Activated naive CD4-positive, alpha-beta T cell treated with anti-CD3 and anti-CD28 coated beads, Interleukin-2, amount 10 ng/mL, durations not matched to agents 7 days and 5 days (primary cell): ENCODE results near the gene GOLGA7B.

Experiments used
- CTCF ChIA-PET: fragments of 350-600 bp; sonication (Branson Sonifier 250); formaldehyde crosslinking; loops from one replicate; lab custom pipeline; 2021; ENCODE audit warnings: antibody characterized with exemption; lab: Charles Lee
- DNase-seq: peaks from one replicate; pipeline ENCODE4 v3.0.0-alpha.2; 2020
- H3K27ac Mint-ChIP-seq: one replicate; pipeline ENCODE4 v1.8.0; 2021; ENCODE audit warnings: mild to moderate bottlenecking, moderate library complexity, mixed read lengths
- H3K27me3 Mint-ChIP-seq: one replicate; pipeline ENCODE4 v1.8.0; 2021; ENCODE audit warnings: mild to moderate bottlenecking, mixed read lengths
- H3K36me3 Mint-ChIP-seq: one replicate; pipeline ENCODE4 v1.8.0; 2021; ENCODE audit warnings: mixed read lengths
- H3K4me1 Mint-ChIP-seq: one replicate; pipeline ENCODE4 v1.8.0; 2021; ENCODE audit warnings: mixed read lengths
- H3K4me3 Mint-ChIP-seq: one replicate; pipeline ENCODE4 v1.8.0; 2021; ENCODE audit warnings: mild to moderate bottlenecking, moderate library complexity, mixed read lengths
- H3K9me3 Mint-ChIP-seq: one replicate; pipeline ENCODE4 v1.8.0; 2021; ENCODE audit warnings: mixed read lengths

Gene GOLGA7B

GRCh38 chr10:97849687-97850402, at the start of gene GOLGA7B:
Gene GOLGA7B, plus strand, starts transcription at chr10:97849843. Its CDS starts 461 bp downstream, at chr10:97850304.
- H3K27me3 Mint-ChIP-seq, result peaks cover 9% of the 10 kb centered on the region
- DNase-seq, result peak; percentile 83
- peak within 1 kb of the TSS; percentile 90 for H3K4me3 Mint-ChIP-seq
- H3K4me1 Mint-ChIP-seq, result peaks cover 50% of the 10 kb centered on the region
- CTCF ChIA-PET, result interaction anchor here (0.7 to 4.0 kb wide), 6 partner anchors 18 to 149 kb away, joined by 3 to 19 read pairs (median 4); no protein-coding TSS in a partner anchor
- H3K36me3 Mint-ChIP-seq, result peaks cover 22% of the 10 kb centered on the region
- no peaks in the 10 kb centered on the region for H3K9me3 Mint-ChIP-seq
- H3K27ac Mint-ChIP-seq, result peak within 1 kb of the TSS; percentile 91

GRCh38 chr10:97800474-97800873, 49.2 kb upstream of the GOLGA7B start:
- DNase-seq, result no peak
- CTCF ChIA-PET, result interaction anchor here (1.0 to 2.1 kb wide), 2 partner anchors 8 to 69 kb away, joined by 4 to 9 read pairs; no protein-coding TSS in a partner anchor
- H3K27ac Mint-ChIP-seq, result no peak overlapping the region
- peaks cover 30% of the 10 kb centered on the region for H3K27me3 Mint-ChIP-seq
- H3K4me1 Mint-ChIP-seq, result peaks cover 32% of the 10 kb centered on the region
- H3K4me3 Mint-ChIP-seq, result no peak overlapping the region
- peaks cover 17% of the 10 kb centered on the region for H3K36me3 Mint-ChIP-seq
- peaks cover 15% of the 10 kb centered on the region for H3K9me3 Mint-ChIP-seq

GRCh38 chr10:97801422-97801821, 48.2 kb upstream of the GOLGA7B start:
- Mint-ChIP-seq H3K27ac (no peak overlapping the region), H3K27me3 (peaks cover 30% of the 10 kb centered on the region), H3K4me1 (peaks cover 22% of the 10 kb centered on the region), H3K4me3 (no peak overlapping the region), H3K9me3 (peaks cover 12% of the 10 kb centered on the region), H3K36me3 (peaks cover 15% of the 10 kb centered on the region)
- CTCF ChIA-PET, result interaction anchor here (2.1 kb wide), 1 partner anchor 9 kb away, joined by 9 read pairs; no protein-coding TSS in a partner anchor
- no peak for DNase-seq

GRCh38 chr10:97805096-97805884, 44.4 kb upstream of the GOLGA7B start:
- no peak overlapping the region for H3K4me3 Mint-ChIP-seq
- peaks cover 45% of the 10 kb centered on the region for H3K27me3 Mint-ChIP-seq
- H3K27ac Mint-ChIP-seq, result no peak overlapping the region
- H3K4me1 Mint-ChIP-seq, result no peaks in the 10 kb centered on the region
- CTCF ChIA-PET, result no interaction called here
- no peaks in the 10 kb centered on the region for H3K9me3 Mint-ChIP-seq
- H3K36me3 Mint-ChIP-seq, result no peaks in the 10 kb centered on the region
- DNase-seq, result no peak

GRCh38 chr10:97805949-97806348, 43.7 kb upstream of the GOLGA7B start:
- Mint-ChIP-seq H3K27ac (no peak overlapping the region), H3K27me3 (peaks cover 40% of the 10 kb centered on the region), H3K4me1 (no peaks in the 10 kb centered on the region), H3K9me3 (no peaks in the 10 kb centered on the region), H3K4me3 (no peak overlapping the region), H3K36me3 (no peaks in the 10 kb centered on the region)
- DNase-seq, result no peak
- CTCF ChIA-PET, result no interaction called here

- no peak overlapping the region for H3K4me3 Mint-ChIP-seq
- no peaks in the 10 kb centered on the region for H3K36me3 Mint-ChIP-seq
- H3K27me3 Mint-ChIP-seq, result peaks cover 44% of the 10 kb centered on the region
- CTCF ChIA-PET, result interaction anchor here (1.2 kb wide), 1 partner anchor 17 kb away, joined by 3 read pairs; no protein-coding TSS in a partner anchor
- DNase-seq, result no peak
- no peaks in the 10 kb centered on the region for H3K4me1 Mint-ChIP-seq
- H3K9me3 Mint-ChIP-seq, result no peaks in the 10 kb centered on the region
- no peak overlapping the region for H3K27ac Mint-ChIP-seq
Measured at GRCh38 chr10:97810446-97810845, 39.2 kb upstream of the GOLGA7B start.

- no peaks in the 10 kb centered on the region for H3K36me3 Mint-ChIP-seq
Measured at GRCh38 chr10:97811958-97812357, 37.7 kb upstream of the GOLGA7B start.

GRCh38 chr10:97812696-97813095, 36.9 kb upstream of the GOLGA7B start:
- Mint-ChIP-seq H3K9me3 (no peaks in the 10 kb centered on the region), H3K4me1 (no peaks in the 10 kb centered on the region), H3K36me3 (no peaks in the 10 kb centered on the region), H3K27me3 (peaks cover 36% of the 10 kb centered on the region), H3K4me3 (no peak overlapping the region), H3K27ac (no peak overlapping the region)
- CTCF ChIA-PET, result interaction anchor here (0.7 to 1.0 kb wide), 2 partner anchors 21 to 574 kb away, joined by 3 to 4 read pairs; no protein-coding TSS in a partner anchor
- DNase-seq, result no peak

More at GRCh38 chr10:97811958-97812357, 37.7 kb upstream of the GOLGA7B start:
- Mint-ChIP-seq H3K4me1 (no peaks in the 10 kb centered on the region), H3K27ac (no peak overlapping the region), H3K27me3 (peaks cover 43% of the 10 kb centered on the region), H3K9me3 (no peaks in the 10 kb centered on the region), H3K4me3 (no peak overlapping the region)
- no peak for DNase-seq
- CTCF ChIA-PET, result no interaction called here

GRCh38 chr10:97813311-97813710, 36.3 kb upstream of the GOLGA7B start:
- no peaks in the 10 kb centered on the region for H3K9me3 Mint-ChIP-seq
- H3K27me3 Mint-ChIP-seq, result peaks cover 30% of the 10 kb centered on the region
- CTCF ChIA-PET, result interaction anchor here (0.7 to 1.0 kb wide), 2 partner anchors 22 to 574 kb away, joined by 3 to 4 read pairs; no protein-coding TSS in a partner anchor
- no peak for DNase-seq
- H3K27ac Mint-ChIP-seq, result no peak overlapping the region
- no peak overlapping the region for H3K4me3 Mint-ChIP-seq
- H3K36me3 Mint-ChIP-seq, result no peaks in the 10 kb centered on the region
- H3K4me1 Mint-ChIP-seq, result no peaks in the 10 kb centered on the region

- H3K36me3 Mint-ChIP-seq, result no peaks in the 10 kb centered on the region
Measured at GRCh38 chr10:97814996-97815395, 34.6 kb upstream of the GOLGA7B start.

GRCh38 chr10:97816609-97817008, 33.0 kb upstream of the GOLGA7B start:
- DNase-seq, result no peak
- H3K9me3 Mint-ChIP-seq, result no peaks in the 10 kb centered on the region
- no peak overlapping the region for H3K27ac Mint-ChIP-seq
- H3K27me3 Mint-ChIP-seq, result peaks cover 33% of the 10 kb centered on the region
- CTCF ChIA-PET, result interaction anchor here (1.4 kb wide), 1 partner anchor 25 kb away, joined by 3 read pairs; no protein-coding TSS in a partner anchor
- no peaks in the 10 kb centered on the region for H3K4me1 Mint-ChIP-seq
- no peaks in the 10 kb centered on the region for H3K36me3 Mint-ChIP-seq
- H3K4me3 Mint-ChIP-seq, result no peak overlapping the region

More at GRCh38 chr10:97814996-97815395, 34.6 kb upstream of the GOLGA7B start:
- Mint-ChIP-seq H3K27me3 (peaks cover 41% of the 10 kb centered on the region), H3K4me3 (no peak overlapping the region), H3K27ac (no peak overlapping the region), H3K4me1 (no peaks in the 10 kb centered on the region), H3K9me3 (no peaks in the 10 kb centered on the region)
- CTCF ChIA-PET, result no interaction called here
- no peak for DNase-seq

GRCh38 chr10:97818572-97818971, 31.1 kb upstream of the GOLGA7B start:
- CTCF ChIA-PET, result no interaction called here
- DNase-seq, result no peak
- H3K27ac Mint-ChIP-seq, result no peak overlapping the region
- no peaks in the 10 kb centered on the region for H3K36me3 Mint-ChIP-seq
- H3K4me3 Mint-ChIP-seq, result no peak overlapping the region
- no peaks in the 10 kb centered on the region for H3K4me1 Mint-ChIP-seq
- H3K27me3 Mint-ChIP-seq, result peaks cover 31% of the 10 kb centered on the region
- H3K9me3 Mint-ChIP-seq, result no peaks in the 10 kb centered on the region

- CTCF ChIA-PET, result interaction anchor here (0.7 kb wide), 1 partner anchor 28 kb away, joined by 3 read pairs; no protein-coding TSS in a partner anchor
- Mint-ChIP-seq H3K4me3 (no peak overlapping the region), H3K36me3 (no peaks in the 10 kb centered on the region), H3K9me3 (no peaks in the 10 kb centered on the region), H3K4me1 (no peaks in the 10 kb centered on the region), H3K27me3 (peaks cover 29% of the 10 kb centered on the region), H3K27ac (no peak overlapping the region)
- DNase-seq, result no peak
Measured at GRCh38 chr10:97820096-97820704, 29.4 kb upstream of the GOLGA7B start.
